LNCAP (cell line): ENCODE measurements around the gene HSPB1.

Experiments used
- TF ChIP-seq, protein P1 (sequence below): fragments of 450-650 bp; IDR thresholded peaks from 2 replicates; pipeline ENCODE4 v1.5.1; 2017; ENCODE audit warnings: mild to moderate bottlenecking

The HSPB1 gene

DNA sequence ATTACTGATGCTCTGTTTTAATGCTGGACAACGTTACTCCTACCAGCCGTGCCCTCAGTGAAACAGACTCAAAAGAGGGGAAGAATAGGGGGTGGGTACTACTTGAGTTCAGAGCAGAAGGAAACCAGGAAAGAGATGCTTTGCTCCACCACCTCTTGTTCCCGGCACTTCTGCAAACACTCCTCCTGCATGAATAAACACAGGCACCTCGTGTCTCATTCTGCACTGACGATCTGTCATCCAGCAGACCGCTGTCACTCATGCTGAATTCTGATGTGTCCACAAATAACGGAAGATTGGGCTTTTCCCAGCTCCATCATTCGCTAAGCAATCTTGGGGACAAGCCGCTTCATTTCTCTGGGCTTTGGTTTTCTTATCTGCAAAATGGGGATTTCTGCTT is 29.6 kb downstream of the HSPB1 start:
- TF ChIP-seq, protein P1, sequence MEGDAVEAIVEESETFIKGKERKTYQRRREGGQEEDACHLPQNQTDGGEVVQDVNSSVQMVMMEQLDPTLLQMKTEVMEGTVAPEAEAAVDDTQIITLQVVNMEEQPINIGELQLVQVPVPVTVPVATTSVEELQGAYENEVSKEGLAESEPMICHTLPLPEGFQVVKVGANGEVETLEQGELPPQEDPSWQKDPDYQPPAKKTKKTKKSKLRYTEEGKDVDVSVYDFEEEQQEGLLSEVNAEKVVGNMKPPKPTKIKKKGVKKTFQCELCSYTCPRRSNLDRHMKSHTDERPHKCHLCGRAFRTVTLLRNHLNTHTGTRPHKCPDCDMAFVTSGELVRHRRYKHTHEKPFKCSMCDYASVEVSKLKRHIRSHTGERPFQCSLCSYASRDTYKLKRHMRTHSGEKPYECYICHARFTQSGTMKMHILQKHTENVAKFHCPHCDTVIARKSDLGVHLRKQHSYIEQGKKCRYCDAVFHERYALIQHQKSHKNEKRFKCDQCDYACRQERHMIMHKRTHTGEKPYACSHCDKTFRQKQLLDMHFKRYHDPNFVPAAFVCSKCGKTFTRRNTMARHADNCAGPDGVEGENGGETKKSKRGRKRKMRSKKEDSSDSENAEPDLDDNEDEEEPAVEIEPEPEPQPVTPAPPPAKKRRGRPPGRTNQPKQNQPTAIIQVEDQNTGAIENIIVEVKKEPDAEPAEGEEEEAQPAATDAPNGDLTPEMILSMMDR = no peak

DNA sequence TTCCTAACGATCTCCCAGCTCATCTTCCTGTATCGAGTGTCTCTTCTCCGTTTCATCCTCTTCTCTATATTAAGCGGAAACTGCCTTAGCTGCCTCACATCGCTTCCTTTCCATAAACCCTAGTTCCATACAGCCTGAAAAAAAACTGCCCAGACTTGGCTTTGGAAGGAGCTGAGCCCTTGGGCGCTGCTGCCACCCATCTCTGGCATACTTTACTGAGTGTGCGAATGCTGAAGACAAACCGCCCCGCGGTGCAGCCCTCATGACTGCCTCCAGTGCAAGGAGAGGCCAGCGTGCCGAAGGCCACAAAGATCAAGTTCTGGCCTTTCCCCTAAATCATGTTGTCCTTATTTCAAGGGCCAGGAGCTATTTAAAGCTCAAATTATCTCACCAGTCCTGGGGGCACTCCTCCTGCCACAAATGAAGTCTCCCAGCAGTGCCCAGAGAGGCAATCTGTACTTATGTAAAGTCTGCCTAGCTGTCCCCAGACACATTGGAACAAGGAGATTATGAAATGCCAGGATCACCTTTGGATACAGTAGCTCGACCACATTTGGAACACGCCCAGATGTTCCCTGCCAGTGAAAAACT is 31.1 kb downstream of the HSPB1 start:
- TF ChIP-seq, protein P1 = no peak

DNA sequence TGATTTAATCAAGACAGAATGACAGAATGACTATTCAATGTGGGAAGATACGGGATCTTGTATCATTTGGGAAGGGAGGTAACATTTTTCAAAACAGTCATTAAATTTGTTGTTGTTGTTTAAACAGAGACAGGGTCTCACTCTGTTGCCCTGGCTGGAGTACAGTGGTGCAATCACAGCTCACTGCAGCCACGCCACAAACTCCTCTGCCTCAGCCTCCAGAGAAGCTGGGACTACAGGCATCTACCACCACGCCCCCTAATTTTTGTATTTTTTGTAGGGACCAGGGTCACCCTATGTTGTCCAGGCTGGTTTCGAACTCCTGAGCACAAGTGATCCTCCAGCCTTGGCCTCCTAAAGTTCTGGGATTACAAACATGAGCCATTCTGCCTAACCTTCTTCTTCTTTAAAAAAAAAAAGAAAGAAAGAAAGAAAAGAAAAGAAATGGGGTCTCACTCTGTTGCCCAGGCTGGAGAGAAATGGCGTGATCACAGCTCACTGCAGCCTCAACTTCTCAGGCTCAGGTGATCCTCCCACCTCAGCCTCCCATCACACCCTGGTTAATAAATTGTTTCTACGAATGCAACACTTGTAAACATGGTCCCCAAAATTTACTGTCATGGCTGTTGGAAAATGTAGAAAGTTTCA is 32.0 kb downstream of the HSPB1 start:
- TF ChIP-seq, protein P1 = no peak

DNA sequence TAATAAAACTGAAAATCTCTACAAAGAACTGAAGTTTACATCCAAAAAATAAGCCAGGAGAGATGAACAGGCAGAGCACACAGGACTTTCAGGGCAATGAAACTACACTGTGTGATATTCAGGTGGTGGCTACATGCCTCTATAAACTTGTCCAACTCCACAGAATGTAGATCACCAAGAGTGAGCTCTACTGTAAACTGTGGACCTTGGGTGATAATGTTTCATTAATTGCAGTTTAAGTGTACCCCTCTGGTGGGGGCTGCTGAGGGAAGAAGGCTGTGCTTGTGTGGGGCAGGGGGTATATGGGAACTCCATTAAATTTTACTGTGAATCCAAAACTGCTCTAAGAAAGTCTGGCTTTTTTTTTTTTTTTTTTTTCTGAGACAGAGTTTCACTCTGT is 33.6 kb downstream of the HSPB1 start:
- TF ChIP-seq, protein P1 = no peak

DNA sequence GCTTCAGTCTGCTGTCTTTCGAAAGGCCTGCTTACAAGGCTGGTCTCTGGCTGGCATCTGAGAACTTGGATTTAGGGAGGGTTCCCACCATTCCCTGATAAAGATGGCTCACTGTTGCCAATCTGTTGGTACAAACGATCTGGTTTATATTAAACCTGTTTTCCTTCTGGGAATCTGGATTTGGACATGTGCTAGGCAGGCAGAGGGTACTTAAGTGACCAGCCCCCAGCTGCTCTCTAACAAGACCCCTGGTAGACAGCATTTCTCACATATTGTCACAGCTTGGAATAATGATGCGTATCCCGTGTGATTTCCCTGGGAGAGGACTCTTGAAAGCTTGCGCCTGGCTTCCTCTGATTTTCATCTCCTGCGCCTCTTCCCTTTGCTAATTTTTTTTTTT is 34.7 kb downstream of the HSPB1 start:
- TF ChIP-seq, protein P1 = no peak

DNA sequence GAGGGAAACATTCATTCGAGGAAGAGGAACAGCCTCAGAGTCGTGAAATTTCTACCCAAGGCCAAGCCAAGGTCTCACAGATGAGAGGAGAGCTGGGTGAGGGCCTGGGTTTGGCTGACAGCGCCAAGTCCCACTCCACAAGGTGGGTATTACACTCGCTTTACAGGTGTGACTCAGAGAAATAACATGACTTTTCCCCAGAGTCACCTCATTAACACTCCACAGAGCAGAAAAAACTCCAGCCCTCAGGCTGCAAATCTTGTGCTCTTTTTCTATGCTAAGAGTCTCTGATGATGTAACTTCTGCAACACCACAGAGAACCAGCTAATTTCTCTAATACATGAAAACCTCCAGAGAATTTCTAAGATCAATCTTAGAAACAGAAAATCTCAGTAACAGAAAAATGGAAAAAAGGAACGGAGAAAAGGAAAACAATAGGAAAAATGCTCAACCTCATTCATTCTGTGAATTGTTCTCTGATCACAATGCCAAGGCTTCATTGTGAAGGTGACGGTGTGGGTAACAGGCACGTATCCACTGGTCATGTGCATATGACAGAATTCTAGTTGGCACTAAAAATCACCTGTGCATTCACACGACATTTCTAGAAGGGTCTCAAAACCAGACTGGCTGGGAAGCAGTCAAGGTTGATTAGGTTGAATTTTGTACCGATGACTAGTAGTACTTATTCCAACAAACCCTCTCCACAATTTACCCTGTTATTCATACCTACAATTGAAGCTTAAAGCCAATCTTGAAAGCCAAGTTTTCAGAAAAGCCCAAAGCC is 36.0 kb downstream of the HSPB1 start:
- TF ChIP-seq, protein P1 = no peak

DNA sequence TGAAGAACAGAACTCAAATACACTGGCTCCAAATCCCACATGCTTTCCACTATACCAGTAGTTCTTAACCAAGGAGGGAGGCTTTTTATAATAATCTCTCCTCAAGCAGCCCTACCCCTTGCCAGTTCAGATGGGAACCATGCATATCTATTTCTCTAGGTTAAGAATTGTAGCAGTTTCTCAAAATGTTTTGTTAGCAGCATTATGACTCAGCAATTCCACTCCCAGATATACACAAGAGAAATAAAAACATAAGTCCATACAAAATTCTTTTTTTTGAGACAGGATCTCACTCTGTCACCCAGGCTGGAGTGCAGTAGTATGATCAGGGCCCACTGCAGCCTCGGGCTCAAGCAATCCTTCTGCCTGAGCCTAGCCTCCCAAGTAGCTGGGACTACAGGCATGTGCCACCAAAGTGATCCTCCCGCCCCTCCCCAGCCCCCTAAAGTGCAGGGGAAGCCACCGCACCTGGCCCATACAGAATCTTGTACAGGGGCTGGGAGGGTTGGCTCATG is 38.2 kb downstream of the HSPB1 start:
- TF ChIP-seq, protein P1 = no peak
